Nasal cavity respiratory epithelium epithelial cell of viscerocranial mucosa (primary cell): Measurements from ENCODE around the gene HNRNPCL1. TPM values are rescaled to one million over a fixed set of nuclear protein-coding genes. Genes with fewer than 3 reads are reported as not detected.

Experiments used
- total RNA-seq: library from RNA; depleted of rRNA; stranded (reverse); fragments of >200 nt; gene quantifications from 2 replicates; pipeline ENCODE4 v1.2.3, GENCODE V29; 2014

Gene HNRNPCL1
- not detected in 2 replicates for total RNA-seq

DNA sequence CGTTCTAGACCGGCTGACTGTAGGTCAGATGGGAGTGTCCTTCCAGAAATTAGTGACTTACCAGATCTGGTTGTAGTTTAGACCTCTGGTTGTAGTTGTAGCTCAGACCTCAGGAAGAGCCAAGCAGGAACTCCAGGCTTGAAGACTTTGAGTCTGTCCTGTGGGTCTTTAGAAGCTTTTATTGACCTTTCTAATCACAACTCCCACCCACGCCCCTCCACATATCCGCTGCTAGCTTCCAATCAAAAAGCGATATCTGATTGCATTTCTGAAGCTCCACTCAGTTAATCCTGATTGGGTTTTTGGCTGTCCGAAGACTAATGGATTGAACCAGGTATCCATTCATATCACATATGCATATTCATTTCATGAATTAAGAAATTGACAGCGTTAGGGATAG is at the start of gene HNRNPCL1:
HNRNPCL1 (minus strand) TSS at position 101 of the 400 bp plus-strand sequence. CDS start 431 bp downstream, outside the sequence.

DNA sequence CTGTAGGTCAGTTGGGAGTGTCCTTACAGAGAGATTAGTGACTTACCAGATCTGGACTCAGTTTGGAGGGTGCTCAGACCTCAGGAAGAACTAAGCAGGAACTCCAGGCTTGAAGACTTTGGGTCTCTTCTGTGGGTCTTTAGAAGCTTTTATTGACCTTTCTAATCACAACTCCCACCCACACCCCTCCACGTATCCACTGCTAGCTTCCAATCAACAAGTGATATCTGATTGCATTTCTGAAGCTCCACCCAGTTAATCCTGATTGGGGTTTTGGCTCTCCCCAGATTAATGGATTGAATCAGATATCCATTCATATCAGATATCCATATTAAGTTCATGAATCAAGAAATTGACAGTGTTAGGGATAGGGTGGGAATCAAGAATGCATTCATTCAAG is 49.6 kb upstream of the HNRNPCL1 start, which contains the start of gene PRAMEF10:
PRAMEF10 (minus strand) TSS at position 101 of the 400 bp plus-strand sequence. CDS start 2,423 bp downstream, outside the sequence.

DNA sequence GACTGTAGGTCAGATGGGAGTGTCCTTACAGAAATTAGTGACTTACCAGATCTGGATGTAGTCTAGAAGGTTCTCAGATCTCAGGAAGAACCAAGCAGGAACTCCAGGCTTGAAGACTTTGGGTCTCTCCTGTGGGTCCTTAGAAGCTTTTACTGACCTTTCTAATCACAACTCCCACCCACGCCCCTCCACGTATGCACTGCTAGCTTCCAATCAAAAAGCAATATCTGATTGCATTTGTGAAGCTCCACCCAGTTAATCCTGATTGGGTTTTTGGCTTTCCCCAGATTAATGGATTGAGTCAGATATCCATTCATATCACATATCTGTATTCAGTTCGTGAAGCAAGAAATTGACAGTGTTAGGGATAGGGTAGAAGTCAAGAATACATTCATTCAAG is 37.6 kb upstream of the HNRNPCL1 start, which contains the start of gene PRAMEF4:
PRAMEF4 (minus strand) TSS at position 101 of the 400 bp plus-strand sequence. CDS start 2,807 bp downstream, outside the sequence.

GRCh38 chr1:12856786-12857185 is 8.3 kb upstream of the HNRNPCL1 start, which contains the start of gene PRAMEF2:
Gene PRAMEF2, plus strand, starts transcription at chr1:12857086. Its CDS starts 1,924 bp downstream, at chr1:12859010.

DNA sequence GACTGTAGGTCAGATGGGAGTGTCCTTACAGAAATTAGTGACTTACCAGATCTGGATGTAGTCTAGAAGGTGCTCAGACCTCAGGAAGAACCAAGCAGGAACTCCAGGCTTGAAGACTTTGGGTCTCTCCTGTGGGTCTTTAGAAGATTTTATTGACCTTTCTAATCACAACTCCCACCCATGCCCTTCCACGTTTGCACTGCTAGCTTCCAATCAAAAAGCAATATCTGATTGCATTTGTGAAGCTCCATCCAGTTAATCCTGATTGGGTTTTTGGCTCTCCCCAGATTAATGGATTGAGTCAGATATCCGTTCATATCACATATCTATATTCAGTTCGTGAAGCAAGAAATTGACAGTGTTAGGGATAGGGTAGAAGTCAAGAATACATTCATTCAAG is 17.2 kb downstream of the HNRNPCL1 start, which contains the start of gene PRAMEF11:
PRAMEF11 (minus strand) TSS at position 101 of the 400 bp plus-strand sequence. CDS start 2,621 bp downstream, outside the sequence.

Other genes with a start within 250 kb of the HNRNPCL1 start
- 14.7 and 47.6 TPM in 2 replicates for gene DHRS3, start 230.5 kb downstream of the HNRNPCL1 start, total RNA-seq
- gene AADACL4, start 204.6 kb downstream of the HNRNPCL1 start, total RNA-seq = not detected in 2 replicates
- not detected in 2 replicates for gene AADACL3, start 132.6 kb downstream of the HNRNPCL1 start, total RNA-seq
- gene CFAP107, start 102.5 kb downstream of the HNRNPCL1 start, total RNA-seq = not detected in 2 replicates
- not detected in 2 replicates for gene PRAMEF12, start 75.0 kb downstream of the HNRNPCL1 start, total RNA-seq
- not detected in 2 replicates for gene PRAMEF1, start 57.3 kb downstream of the HNRNPCL1 start, total RNA-seq
- gene PRAMEF11, start 17.3 kb downstream of the HNRNPCL1 start, total RNA-seq = not detected in 2 replicates
- gene PRAMEF2, start 8.4 kb upstream of the HNRNPCL1 start, total RNA-seq = not detected in 2 replicates
- not detected in 2 replicates for gene PRAMEF4, start 37.5 kb upstream of the HNRNPCL1 start, total RNA-seq
- not detected in 2 replicates for gene PRAMEF10, start 49.5 kb upstream of the HNRNPCL1 start, total RNA-seq
- gene PRAMEF7, start 67.9 kb upstream of the HNRNPCL1 start, total RNA-seq = not detected in 2 replicates
- not detected in 2 replicates for gene PRAMEF6, start 98.9 kb upstream of the HNRNPCL1 start, total RNA-seq
- not detected in 2 replicates for gene PRAMEF27, start 207.9 kb upstream of the HNRNPCL1 start, total RNA-seq
- gene HNRNPCL3, start 212.0 kb upstream of the HNRNPCL1 start, total RNA-seq = not detected in 2 replicates
- gene PRAMEF25, start 222.1 kb upstream of the HNRNPCL1 start, total RNA-seq = not detected in 2 replicates